T-helper 1 cell (primary cell): ENCODE data around the gene GADD45G.
A peak's percentile ranks its signal among the peaks of the same experiment; 100 is the strongest.

Experiments
- DNase-seq, 5 donors: peaks; one replicate each; pipeline ENCODE4 v3.0.0-alpha.2; 2012 to 2020
- total RNA-seq, 4 donors: gene quantifications; one replicate each; lab custom pipeline; 2026; lab: John Stamatoyannopoulos, UW

GADD45G gene
- total RNA-seq, result 14.2 to 61.2 (median 15.1) reads per million in 4 donors

- DNase-seq, result peak; percentile 75 to 96 (median 85)
These were observed at the start of gene GADD45G for GRCh38 chr9:89604729-89605464. Gene GADD45G, plus strand, starts transcription at chr9:89605012. Its CDS starts 110 bp downstream, at chr9:89605122.

GRCh38 chr9:89555036-89555415 lies 49.8 kb upstream of the GADD45G start:
- no peak for DNase-seq

- no peak for DNase-seq
These were observed 49.1 kb upstream of the GADD45G start for GRCh38 chr9:89555451-89556375.

GRCh38 chr9:89558196-89558899 lies 46.5 kb upstream of the GADD45G start:
- DNase-seq, result no peak

- no peak for DNase-seq
These were observed 45.9 kb upstream of the GADD45G start for GRCh38 chr9:89558948-89559347.

GRCh38 chr9:89562186-89562814 lies 42.5 kb upstream of the GADD45G start:
- no peak for DNase-seq

- no peak for DNase-seq
These were observed 41.1 kb upstream of the GADD45G start for GRCh38 chr9:89563571-89564345.

GRCh38 chr9:89564346-89564878 lies 40.4 kb upstream of the GADD45G start:
- no peak for DNase-seq

- no peak for DNase-seq
These were observed 37.2 kb upstream of the GADD45G start for GRCh38 chr9:89567649-89568048.

- no peak for DNase-seq
These were observed 30.5 kb upstream of the GADD45G start for GRCh38 chr9:89574309-89574708.

GRCh38 chr9:89576404-89576839 lies 28.4 kb upstream of the GADD45G start:
- DNase-seq, result peak in 1 of 5 donors; percentile 14

GRCh38 chr9:89577363-89577762 lies 27.4 kb upstream of the GADD45G start:
- DNase-seq, result no peak

GRCh38 chr9:89579741-89580385 lies 24.9 kb upstream of the GADD45G start:
- peak in 1 of 5 donors; percentile 72 for DNase-seq

- no peak for DNase-seq
These were observed 18.5 kb upstream of the GADD45G start for GRCh38 chr9:89586311-89586710.

GRCh38 chr9:89588271-89588879 lies 16.4 kb upstream of the GADD45G start:
- DNase-seq, result no peak

GRCh38 chr9:89590415-89590814 lies 14.4 kb upstream of the GADD45G start:
- no peak for DNase-seq

- DNase-seq, result no peak
These were observed 13.3 kb upstream of the GADD45G start for GRCh38 chr9:89591274-89592212.

- no peak for DNase-seq
These were observed 12.5 kb upstream of the GADD45G start for GRCh38 chr9:89592213-89592815.
